GM12878 (cell line): ENCODE data around the gene ARHGEF7.

Experiments
- ATF7 ChIP-seq: fragments of 450-650 bp; IDR thresholded peaks from 2 replicates; pipeline ENCODE4 v1.6.1; 2016; ENCODE audit warnings: low read depth, mild to moderate bottlenecking
- BHLHE40 ChIP-seq, 2 experiments: fragments of 450-650 bp in 1 of 2; IDR thresholded peaks; 2 replicates each; pipeline ENCODE4 v1.6.1; 2011 to 2017; ENCODE audit warnings: low read depth in 2 of 2, borderline replicate concordance in 1 of 2, improper control_type of control experiment in 1 of 2, low read length in 1 of 2, mild to moderate bottlenecking in 1 of 2
- CTCF ChIP-seq, 3 experiments: IDR thresholded peaks in 2 of 3; conservative IDR thresholded peaks in 1 of 3; 2 replicates each; pipeline ENCODE4 v1.5.1; 2011; ENCODE audit warnings: low read depth in 3 of 3, low read length in 3 of 3, mild to moderate bottlenecking in 3 of 3, control low read depth in 2 of 3, moderate library complexity in 2 of 3, inconsistent platforms in 1 of 3, mixed read lengths in 1 of 3; ENCODE audit not compliant: control insufficient read depth in 2 of 3, insufficient read depth in 1 of 3; ENCODE audit errors: extremely low read depth in 1 of 3
- FOXK2 ChIP-seq: fragments of 450-650 bp; IDR thresholded peaks from 2 replicates; pipeline ENCODE4 v1.6.1; 2017; ENCODE audit warnings: mild to moderate bottlenecking, moderate library complexity
- POLR2A ChIP-seq: IDR thresholded peaks from 2 replicates; pipeline ENCODE4 v1.6.1; 2011; ENCODE audit warnings: low read depth, mild to moderate bottlenecking, low read length
- ZNF687 ChIP-seq: fragments of 450-650 bp; IDR thresholded peaks from 2 replicates; pipeline ENCODE4 v1.6.1; 2017; ENCODE audit warnings: mild to moderate bottlenecking, moderate library complexity

- TF ChIP-seq ZNF687 (no peak), CTCF (IDR thresholded peaks at IDR 0.05 in 2 of 3, conservative IDR thresholded peaks at IDR 0.05 in 1 of 3; ENCODE audit: control insufficient read depth in 2 of 3, extremely low read depth in 1 of 3, insufficient read depth in 1 of 3, low read depth in 3 of 3, low read length in 3 of 3) (no peak), POLR2A (no peak), FOXK2 (no peak), BHLHE40 (IDR thresholded peaks at IDR 0.05; ENCODE audit: borderline replicate concordance in 1 of 2, low read depth in 2 of 2, low read length in 1 of 2) (no peak), ATF7 (peak; percentile 58)
These were observed 46.8 kb downstream of the ARHGEF7 start for GRCh38 chr13:111161601-111162600.
